Stimulated activated CD4-positive, alpha-beta T cell treated with anti-CD3 and anti-CD28 coated beads, Interleukin-2, amount 100 ng/mL, for 48 hours (primary cell): ENCODE results near the gene ANKRD33B.

Experiments used
- DNase-seq, 2 donors: peaks; one replicate each; pipeline ENCODE4 v3.0.0-alpha.2; 2020

Gene ANKRD33B

DNA sequence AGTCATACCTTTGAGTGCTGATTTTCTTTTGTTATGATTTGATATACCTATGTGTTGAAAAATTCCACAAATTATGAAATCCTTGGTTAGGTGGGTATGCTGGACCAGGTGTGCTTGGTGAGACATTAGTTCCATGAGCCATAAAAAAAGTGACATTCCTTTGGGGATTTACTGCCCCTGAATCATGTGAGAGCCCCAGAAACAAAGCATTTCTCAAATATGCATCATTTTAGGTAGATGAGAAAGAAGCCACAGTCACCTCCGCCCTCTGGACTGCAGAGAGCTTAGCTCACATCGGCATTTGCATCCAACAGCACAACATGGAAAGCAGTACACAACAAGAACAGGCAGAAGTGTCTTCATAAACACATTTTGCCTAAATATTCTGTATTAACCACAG is 141.9 kb downstream of the ANKRD33B start:
- DNase-seq: no peak

- DNase-seq: no peak
Observed at GRCh38 chr5:10706326-10706725, 142.5 kb downstream of the ANKRD33B start.
